HepG2 (cell line): Measurements from ENCODE around the gene COMMD9. TPM values are rescaled to one million over a fixed set of nuclear protein-coding genes. Genes with fewer than 3 reads are reported as not detected.

ENCODE experiments used
- ATAC-seq: fragments of 200-7000 bp; cut with Tn5 transposase; 3 replicates; pipeline ENCODE4 v1.9.1; 2020; ENCODE audit warnings: mild to moderate bottlenecking, moderate library complexity
- BruUV-seq: library from RNA; stranded (reverse); fragments of 400-500 nt; replicated peaks from 2 replicates; lab custom pipeline; 2021; lab: Mats Ljungman, UMichigan
- CTCF ChIA-PET: fragments of 300-600 bp; formaldehyde crosslinking; extraction: SDS; loops from one replicate; lab custom pipeline; 2021; ENCODE audit warnings: low total read pairs, inconsistent platforms, low intra/inter-chr PET ratio; lab: Yijun Ruan, JAX
- POLR2A ChIA-PET: fragments of 350-600 bp; sonication (Branson Sonifier 250); formaldehyde crosslinking; loops from one replicate; lab custom pipeline; 2020; ENCODE audit warnings: antibody characterized with exemption, inconsistent platforms; lab: Yijun Ruan, JAX
- DNase-seq: peaks from one replicate; pipeline ENCODE4 v3.0.0-alpha.2; 2015; ENCODE audit warnings: low spot score
- FAIRE-seq: peaks from 3 replicates; lab custom pipeline; 2011; peaks lifted over from hg19 to GRCh38; lab: Jason Lieb, UNC
- H2AFZ ChIP-seq: one replicate; pipeline ENCODE4 v1.6.1; 2011; ENCODE audit warnings: low read length, inconsistent platforms
- H3K27ac ChIP-seq: fragments of 300-600 bp; 3 replicates; pipeline ENCODE4 v1.8.0; 2011; ENCODE audit warnings: mixed run types, mild to moderate bottlenecking, mixed read lengths, low read length, inconsistent platforms; ENCODE audit not compliant: insufficient read depth; ENCODE audit errors: extremely low read length
- H3K27me3 ChIP-seq, 2 experiments: fragments of 200-600 bp in 1 of 2; 2 replicates in 1 of 2; 3 replicates in 1 of 2; pipeline versions ENCODE4 v1.6.0 to v1.8.0; 2011; ENCODE audit warnings: low read length in 2 of 2, mild to moderate bottlenecking in 2 of 2, moderate library complexity in 2 of 2, inconsistent platforms in 1 of 2; ENCODE audit not compliant: insufficient read depth in 2 of 2, control insufficient read depth in 1 of 2
- H3K36me3 ChIP-seq, 2 experiments: fragments of 200-600 bp in 1 of 2; replicated peaks in 1 of 2; 2 replicates in 1 of 2; 3 replicates in 1 of 2; pipeline versions ENCODE4 v1.5.1 to v1.8.0; 2011; ENCODE audit warnings: low read length in 2 of 2, inconsistent platforms in 1 of 2; ENCODE audit not compliant: insufficient read depth in 2 of 2, control insufficient read depth in 1 of 2
- H3K4me1 ChIP-seq: 2 replicates; pipeline ENCODE4 v1.5.1; 2012; ENCODE audit warnings: low read length, inconsistent platforms; ENCODE audit not compliant: insufficient read depth
- H3K4me2 ChIP-seq: 2 replicates; pipeline ENCODE4 v1.6.0; 2011; ENCODE audit warnings: low read depth, low read length, inconsistent platforms
- H3K4me3 ChIP-seq, 3 experiments: fragments of 200-600 bp in 1 of 3; sonication (generic), shearing (Covaris generic) in 1 of 3; replicated peaks in 1 of 3; 2 replicates each; pipeline ENCODE4 v1.5.1; 2011 to 2016; ENCODE audit warnings: low read length in 3 of 3, inconsistent platforms in 2 of 3, low read depth in 2 of 3, mild to moderate bottlenecking in 2 of 3, control low read depth in 1 of 3, mixed read lengths in 1 of 3; ENCODE audit not compliant: insufficient read depth in 1 of 3
- H3K79me2 ChIP-seq: one replicate; pipeline ENCODE4 v1.6.1; 2011; ENCODE audit warnings: low read length, inconsistent platforms; ENCODE audit not compliant: insufficient read depth
- H3K9ac ChIP-seq: 2 replicates; pipeline ENCODE4 v1.6.0; 2011; ENCODE audit warnings: mild to moderate bottlenecking, low read depth, low read length, inconsistent platforms; ENCODE audit not compliant: insufficient read depth
- H3K9me3 ChIP-seq: 2 replicates; pipeline ENCODE4 v1.5.1; 2012; ENCODE audit warnings: mild to moderate bottlenecking, low read length
- H4K20me1 ChIP-seq: 2 replicates; pipeline ENCODE4 v1.6.0; 2011; ENCODE audit warnings: inconsistent platforms, mild to moderate bottlenecking, low read length, moderate library complexity; ENCODE audit not compliant: insufficient read depth
- ATF7 ChIP-seq, 2 experiments: fragments of 450-650 bp in 1 of 2; sonication (generic) in 1 of 2; formaldehyde crosslinking in 1 of 2; IDR thresholded peaks; 2 replicates each; pipeline versions ENCODE4 v1.4.0 to v1.6.1; 2016 to 2020; ENCODE audit warnings: antibody characterized with exemption in 1 of 2, mild to moderate bottlenecking in 1 of 2, missing genetic modification reagents in 1 of 2
- DNMT3B ChIP-seq: conservative IDR thresholded peaks from 2 replicates; pipeline ENCODE4 v1.6.1; 2016; ENCODE audit warnings: missing biosample characterization, control low read depth
- GPN1 ChIP-seq: sonication (generic); formaldehyde crosslinking; IDR thresholded peaks from 2 replicates; pipeline ENCODE4 v1.5.1; 2020; ENCODE audit warnings: missing genetic modification reagents, borderline replicate concordance
- NFE2L2 ChIP-seq: fragments of 150-350 bp; IDR thresholded peaks from 2 replicates; pipeline ENCODE4 v1.6.1; 2014; ENCODE audit warnings: low read length
- POLR2AphosphoS5 ChIP-seq: IDR thresholded peaks from 2 replicates; pipeline ENCODE4 v1.6.1; 2012; ENCODE audit warnings: low read depth, low read length
- RFXAP ChIP-seq: sonication (generic); formaldehyde crosslinking; IDR thresholded peaks from 2 replicates; pipeline ENCODE4 v1.4.0; 2020; ENCODE audit warnings: missing genetic modification reagents, borderline replicate concordance
- ZNF558 ChIP-seq: sonication (generic); formaldehyde crosslinking; IDR thresholded peaks from 2 replicates; pipeline ENCODE4 v1.9.0; 2022; ENCODE audit warnings: mild to moderate bottlenecking, missing genetic modification reagents, borderline replicate concordance
- ZNF619 ChIP-seq: sonication (generic); formaldehyde crosslinking; IDR thresholded peaks from 2 replicates; pipeline ENCODE4 v1.4.0; 2020; ENCODE audit warnings: mild to moderate bottlenecking, missing genetic modification reagents
- WGBS: methylation state at CpG from one replicate; pipeline ENCODE4 v1.1.6; 2017; ENCODE audit warnings: low lambda C conversion rate; 5-methylcytosine and 5-hydroxymethylcytosine counted together
- in situ Hi-C: cut with HindIII; loops from 2 replicates; pipeline ENCODE4 v1.10.0; 2017; ENCODE audit warnings: low pct_unique_long_range_greater_than_20kb; ENCODE audit not compliant: extremely low pct_ligation_motif_present
- intact Hi-C: fragments of 100-400 bp; cut with micrococcal nuclease; formaldehyde crosslinking; loops from one replicate; pipeline ENCODE4 v1.10.0; 2022; ENCODE audit not compliant: unreplicated experiment
- polyA plus RNA-seq, 8 experiments: library from polyadenylated mRNA; depleted of rRNA in 3 of 8; stranded (reverse) in 7 of 8; unstranded in 1 of 8; fragments of >200 nt; fragmentation: Illumina TruSeq in 4 of 8; extraction: Trizol in 4 of 8; gene quantifications; 2 replicates each; pipeline versions ENCODE4 v1.2.1 to v1.2.3, GENCODE V29; 2011 to 2016; ENCODE audit warnings: low read depth in 4 of 8, missing spikeins in 1 of 8, mixed read lengths in 1 of 8; ENCODE audit not compliant: insufficient read depth in 1 of 8
- total RNA-seq, 5 experiments: library from RNA; depleted of rRNA; stranded (reverse); fragments of >200 nt; fragmentation: Illumina TruSeq; extraction: Trizol; gene quantifications; 2 replicates each; pipeline ENCODE4 v1.2.3, GENCODE V29; 2016; ENCODE audit warnings: low read depth in 1 of 5
- TF ChIP-seq, protein P1 (sequence below): sonication (generic); formaldehyde crosslinking; IDR thresholded peaks from 2 replicates; pipeline ENCODE4 v1.8.1; 2023; ENCODE audit warnings: mild to moderate bottlenecking, moderate library complexity, missing genetic modification reagents
- TF ChIP-seq, protein P2 (sequence below): sonication (generic); formaldehyde crosslinking; IDR thresholded peaks from 2 replicates; pipeline ENCODE4 v1.4.0; 2020; ENCODE audit warnings: mild to moderate bottlenecking, missing genetic modification reagents, borderline replicate concordance
- TF ChIP-seq, protein P3 (sequence below): sonication (generic); formaldehyde crosslinking; IDR thresholded peaks from 2 replicates; pipeline ENCODE4 v1.4.0; 2020; ENCODE audit warnings: missing genetic modification reagents; ENCODE audit errors: not compliant biosample characterization
- TF ChIP-seq, protein P4 (sequence below): sonication (generic); formaldehyde crosslinking; IDR thresholded peaks from 2 replicates; pipeline ENCODE4 v1.5.0; 2020; ENCODE audit warnings: missing genetic modification reagents
- TF ChIP-seq, protein P5 (sequence below): IDR thresholded peaks from 2 replicates; pipeline ENCODE4 v1.6.1; 2016; ENCODE audit warnings: mild to moderate bottlenecking

Gene COMMD9
- total and polyA plus RNA-seq, 2 of the 13 experiments (the other 11 are each of a cell fraction or from before 2014, with no cell fraction given): 47.3 to 76.7 TPM

DNA sequence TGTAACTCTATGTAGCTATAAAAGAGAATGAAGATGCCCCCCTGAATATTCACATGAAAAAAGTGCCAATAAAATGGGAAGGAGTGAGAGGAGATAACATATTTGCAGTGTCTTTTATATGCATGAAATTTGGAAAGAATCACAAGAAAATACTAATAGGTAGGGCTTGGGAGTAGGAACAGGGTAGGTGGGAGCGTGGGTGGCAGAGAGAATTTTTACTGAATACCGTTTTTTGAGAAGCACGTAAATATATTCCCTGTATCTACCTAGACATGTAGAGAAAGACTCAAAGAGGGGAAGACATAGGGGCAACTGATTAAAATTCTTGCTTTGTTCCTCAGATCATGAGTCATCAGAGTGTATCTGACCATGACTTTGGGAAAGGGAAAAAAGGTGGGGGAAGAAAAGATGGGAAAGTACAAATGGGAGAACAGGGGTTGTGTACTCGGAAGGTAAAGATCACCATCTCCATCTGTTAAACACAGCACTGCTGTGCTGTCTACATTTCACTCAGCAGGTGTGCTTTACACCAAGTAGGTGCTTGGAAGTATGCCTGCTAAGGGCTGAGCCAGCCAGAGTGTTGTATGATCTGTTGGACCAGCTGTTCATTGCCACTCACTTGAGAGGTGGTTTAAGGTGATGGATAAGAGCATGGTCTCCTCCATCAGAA lies 22.8 kb upstream of the COMMD9 start:
- Histone ChIP-seq H3K9ac (no peak overlapping the region), H3K27ac (no peak overlapping the region), H3K79me2 (no peaks in the 10 kb centered on the region), H2AFZ (no peak overlapping the region), H4K20me1 (no peaks in the 10 kb centered on the region), H3K36me3 (no peaks in the 10 kb centered on the region), H3K4me3 (no peak overlapping the region), H3K4me1 (no peaks in the 10 kb centered on the region), H3K9me3 (no peaks in the 10 kb centered on the region), H3K4me2 (no peak overlapping the region), H3K27me3 (peaks cover 0 to 10% of the 10 kb centered on the region in 2 experiments; a peak in 2 of 5 replicates)
- WGBS: 15% methylated on average over 4 of the region's 4 CpGs
- in situ Hi-C loops: no loop called here
- FAIRE-seq (no peak), DNase-seq (no peak), ATAC-seq (no peak)
- CTCF ChIA-PET: no interaction called here
- POLR2A ChIA-PET: no interaction called here
- BruUV-seq: no TSS peak
- intact Hi-C loops: no loop called here
- no peak for TF ChIP-seq ZNF558 (CRISPR knock-in tag)
- TF ChIP-seq POLR2AphosphoS5: no peak
- no peak for TF ChIP-seq RFXAP (CRISPR knock-in tag)
- TF ChIP-seq ATF7 (IDR thresholded peaks at IDR 0.05): no peak
- TF ChIP-seq ATF7 (CRISPR knock-in tag; IDR thresholded peaks at IDR 0.05): no peak
- no peak for TF ChIP-seq NFE2L2
- TF ChIP-seq DNMT3B (CRISPR knock-in tag): no peak
- TF ChIP-seq, protein P1, sequence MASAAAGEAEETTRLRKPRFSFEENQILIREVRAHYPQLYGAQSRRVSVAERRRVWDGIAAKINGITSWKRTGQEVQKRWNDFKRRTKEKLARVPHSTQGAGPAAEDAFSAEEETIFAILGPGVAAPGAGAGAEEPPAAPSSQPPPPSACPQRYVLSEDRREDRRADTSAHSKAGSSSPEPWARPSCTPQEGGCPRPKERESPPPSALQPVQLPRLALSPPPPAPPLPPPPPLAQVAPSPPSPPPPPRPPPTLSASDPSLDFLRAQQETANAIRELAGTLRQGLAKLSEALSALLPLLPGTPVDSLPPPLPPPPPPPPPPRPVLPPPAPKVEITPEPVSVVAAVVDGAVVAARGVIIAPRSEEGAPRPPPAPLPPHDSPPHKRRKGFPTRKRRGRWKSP (CRISPR knock-in tag): no peak
- TF ChIP-seq, protein P2, sequence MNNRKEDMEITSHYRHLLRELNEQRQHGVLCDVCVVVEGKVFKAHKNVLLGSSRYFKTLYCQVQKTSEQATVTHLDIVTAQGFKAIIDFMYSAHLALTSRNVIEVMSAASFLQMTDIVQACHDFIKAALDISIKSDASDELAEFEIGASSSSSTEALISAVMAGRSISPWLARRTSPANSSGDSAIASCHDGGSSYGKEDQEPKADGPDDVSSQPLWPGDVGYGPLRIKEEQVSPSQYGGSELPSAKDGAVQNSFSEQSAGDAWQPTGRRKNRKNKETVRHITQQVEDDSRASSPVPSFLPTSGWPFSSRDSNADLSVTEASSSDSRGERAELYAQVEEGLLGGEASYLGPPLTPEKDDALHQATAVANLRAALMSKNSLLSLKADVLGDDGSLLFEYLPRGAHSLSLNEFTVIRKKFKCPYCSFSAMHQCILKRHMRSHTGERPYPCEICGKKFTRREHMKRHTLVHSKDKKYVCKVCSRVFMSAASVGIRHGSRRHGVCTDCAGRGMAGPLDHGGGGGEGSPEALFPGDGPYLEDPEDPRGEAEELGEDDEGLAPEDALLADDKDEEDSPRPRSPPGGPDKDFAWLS (CRISPR knock-in tag): no peak
- TF ChIP-seq GPN1: no peak
- no peak for TF ChIP-seq ZNF619 (CRISPR knock-in tag)
- TF ChIP-seq, protein P3, sequence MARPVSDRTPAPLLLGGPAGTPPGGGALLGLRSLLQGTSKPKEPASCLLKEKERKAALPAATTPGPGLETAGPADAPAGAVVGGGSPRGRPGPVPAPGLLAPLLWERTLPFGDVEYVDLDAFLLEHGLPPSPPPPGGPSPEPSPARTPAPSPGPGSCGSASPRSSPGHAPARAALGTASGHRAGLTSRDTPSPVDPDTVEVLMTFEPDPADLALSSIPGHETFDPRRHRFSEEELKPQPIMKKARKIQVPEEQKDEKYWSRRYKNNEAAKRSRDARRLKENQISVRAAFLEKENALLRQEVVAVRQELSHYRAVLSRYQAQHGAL: no peak
- TF ChIP-seq, protein P4, sequence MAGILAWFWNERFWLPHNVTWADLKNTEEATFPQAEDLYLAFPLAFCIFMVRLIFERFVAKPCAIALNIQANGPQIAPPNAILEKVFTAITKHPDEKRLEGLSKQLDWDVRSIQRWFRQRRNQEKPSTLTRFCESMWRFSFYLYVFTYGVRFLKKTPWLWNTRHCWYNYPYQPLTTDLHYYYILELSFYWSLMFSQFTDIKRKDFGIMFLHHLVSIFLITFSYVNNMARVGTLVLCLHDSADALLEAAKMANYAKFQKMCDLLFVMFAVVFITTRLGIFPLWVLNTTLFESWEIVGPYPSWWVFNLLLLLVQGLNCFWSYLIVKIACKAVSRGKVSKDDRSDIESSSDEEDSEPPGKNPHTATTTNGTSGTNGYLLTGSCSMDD (CRISPR knock-in tag): no peak
- TF ChIP-seq, protein P5, sequence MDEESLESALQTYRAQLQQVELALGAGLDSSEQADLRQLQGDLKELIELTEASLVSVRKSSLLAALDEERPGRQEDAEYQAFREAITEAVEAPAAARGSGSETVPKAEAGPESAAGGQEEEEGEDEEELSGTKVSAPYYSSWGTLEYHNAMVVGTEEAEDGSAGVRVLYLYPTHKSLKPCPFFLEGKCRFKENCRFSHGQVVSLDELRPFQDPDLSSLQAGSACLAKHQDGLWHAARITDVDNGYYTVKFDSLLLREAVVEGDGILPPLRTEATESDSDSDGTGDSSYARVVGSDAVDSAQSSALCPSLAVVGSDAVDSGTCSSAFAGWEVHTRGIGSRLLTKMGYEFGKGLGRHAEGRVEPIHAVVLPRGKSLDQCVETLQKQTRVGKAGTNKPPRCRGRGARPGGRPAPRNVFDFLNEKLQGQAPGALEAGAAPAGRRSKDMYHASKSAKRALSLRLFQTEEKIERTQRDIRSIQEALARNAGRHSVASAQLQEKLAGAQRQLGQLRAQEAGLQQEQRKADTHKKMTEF (CRISPR knock-in tag): no peak
